Hepatocyte (in vitro differentiated cells): ENCODE measurements around the gene PDE3B. TPM values are rescaled to one million over a fixed set of nuclear protein-coding genes. Genes with fewer than 3 reads are reported as not detected.

Experiments used
- DNase-seq: peaks from one replicate; pipeline ENCODE4 v3.0.0-alpha.2; 2016; ENCODE audit warnings: low spot score
- H2AFZ ChIP-seq: fragments of 200-600 bp; sonication (generic); 2 replicates; pipeline ENCODE4 v1.6.0; 2016; ENCODE audit warnings: antibody characterized with exemption, mild to moderate bottlenecking
- H3K27ac ChIP-seq: fragments of 200-600 bp; sonication (generic); 2 replicates; pipeline ENCODE4 v1.5.1; 2016; ENCODE audit warnings: mild to moderate bottlenecking
- H3K27me3 ChIP-seq: fragments of 200-600 bp; sonication (generic); 2 replicates; pipeline ENCODE4 v1.6.1; 2016
- H3K36me3 ChIP-seq: fragments of 200-600 bp; sonication (generic); replicated peaks from 2 replicates; pipeline ENCODE4 v1.5.1; 2016; ENCODE audit warnings: low read depth; ENCODE audit not compliant: insufficient read depth
- H3K4me1 ChIP-seq: fragments of 200-600 bp; sonication (generic); 2 replicates; pipeline ENCODE4 v1.5.1; 2016; ENCODE audit warnings: mild to moderate bottlenecking, moderate library complexity; ENCODE audit not compliant: insufficient read depth
- H3K4me2 ChIP-seq: fragments of 200-600 bp; sonication (generic); 2 replicates; pipeline ENCODE4 v1.6.0; 2016
- H3K4me3 ChIP-seq: fragments of 200-600 bp; sonication (generic); 2 replicates; pipeline ENCODE4 v1.5.1; 2016; ENCODE audit warnings: mild to moderate bottlenecking
- H3K79me2 ChIP-seq: fragments of 200-600 bp; sonication (generic); 2 replicates; pipeline ENCODE4 v1.6.0; 2017; ENCODE audit warnings: mild to moderate bottlenecking
- H3K9me2 ChIP-seq: fragments of 200-600 bp; sonication (generic); replicated peaks from 2 replicates; pipeline ENCODE4 v1.6.0; 2017; ENCODE audit warnings: mild to moderate bottlenecking; ENCODE audit not compliant: insufficient read depth
- H3K9me3 ChIP-seq: fragments of 200-600 bp; sonication (generic); 2 replicates; pipeline ENCODE4 v1.5.1; 2016; ENCODE audit warnings: low read depth, mild to moderate bottlenecking
- H4K20me1 ChIP-seq: fragments of 200-600 bp; sonication (generic); 2 replicates; pipeline ENCODE4 v1.6.0; 2016; ENCODE audit warnings: mild to moderate bottlenecking; ENCODE audit not compliant: insufficient read depth, poor library complexity, severe bottlenecking
- CTCF ChIP-seq: fragments of 200-600 bp; sonication (generic); IDR thresholded peaks from 2 replicates; pipeline ENCODE4 v1.5.1; 2016; ENCODE audit warnings: antibody characterized with exemption, mild to moderate bottlenecking; ENCODE audit not compliant: poor library complexity
- EZH2 ChIP-seq: fragments of 200-600 bp; sonication (generic); IDR thresholded peaks from 2 replicates; pipeline ENCODE4 v1.6.1; 2016; ENCODE audit warnings: antibody characterized with exemption, mild to moderate bottlenecking, borderline replicate concordance
- EZH2phosphoT487 ChIP-seq: fragments of 200-600 bp; sonication (generic); IDR thresholded peaks from one replicate; pipeline ENCODE4 v1.6.1; 2018; ENCODE audit warnings: antibody characterized with exemption, mild to moderate bottlenecking, low read depth, moderate library complexity; ENCODE audit not compliant: unreplicated experiment, severe bottlenecking
- WGBS: methylation state at CpG from one replicate; pipeline ENCODE4 v1.1.6; 2016; ENCODE audit warnings: low lambda C conversion rate; ENCODE audit errors: missing lambda C conversion rate; 5-methylcytosine and 5-hydroxymethylcytosine counted together
- polyA plus RNA-seq: library from polyadenylated mRNA; unstranded; fragments of >200 nt; fragmentation: Nextera tagmentation; extraction: Ambion mirVana; gene quantifications from 2 replicates; pipeline ENCODE4 v1.2.1, GENCODE V29; 2016
- total RNA-seq: library from RNA; depleted of rRNA; stranded (reverse); fragments of >200 nt; gene quantifications from 2 replicates; pipeline ENCODE4 v1.2.3, GENCODE V29; 2014

The PDE3B gene
- total and polyA plus RNA-seq, 2 experiments from 2014 or later: 15.8 to 46.3 TPM

- TF ChIP-seq CTCF: no peak
- TF ChIP-seq EZH2phosphoT487: no peak
- no peak for TF ChIP-seq EZH2
- no peaks in the 10 kb centered on the region for H3K4me1 ChIP-seq
- no peak overlapping the region for H3K4me2 ChIP-seq
- H3K79me2 ChIP-seq: peaks cover 14% of the 10 kb centered on the region
- no peaks in the 10 kb centered on the region for H3K9me3 ChIP-seq
- DNase-seq: no peak
- no peaks in the 10 kb centered on the region for H3K9me2 ChIP-seq
- no peak overlapping the region for H2AFZ ChIP-seq
- no peak overlapping the region for H3K27ac ChIP-seq
- H3K36me3 ChIP-seq: no peaks in the 10 kb centered on the region
- no peaks in the 10 kb centered on the region for H4K20me1 ChIP-seq
- H3K27me3 ChIP-seq: no peaks in the 10 kb centered on the region
- no peak overlapping the region for H3K4me3 ChIP-seq
Measured at GRCh38 chr11:14766585-14766984, 123.0 kb downstream of the PDE3B start.

- H3K27ac ChIP-seq: no peak overlapping the region
- H3K79me2 ChIP-seq: peaks cover 10% of the 10 kb centered on the region
- no peaks in the 10 kb centered on the region for H4K20me1 ChIP-seq
- no peaks in the 10 kb centered on the region for H3K36me3 ChIP-seq
- no peak overlapping the region for H2AFZ ChIP-seq
- H3K4me1 ChIP-seq: no peaks in the 10 kb centered on the region
- DNase-seq: no peak
- 89% methylated on average over 2 of the region's 2 CpGs for WGBS
- H3K27me3 ChIP-seq: no peaks in the 10 kb centered on the region
- H3K4me3 ChIP-seq: no peak overlapping the region
- no peak overlapping the region for H3K4me2 ChIP-seq
- no peak for TF ChIP-seq EZH2
- no peak for TF ChIP-seq EZH2phosphoT487
- no peak for TF ChIP-seq CTCF
- no peaks in the 10 kb centered on the region for H3K9me3 ChIP-seq
- H3K9me2 ChIP-seq: no peaks in the 10 kb centered on the region
Measured at GRCh38 chr11:14768526-14769188, 125.1 kb downstream of the PDE3B start.

GRCh38 chr11:14773755-14774154 lies 130.2 kb downstream of the PDE3B start:
- H3K27ac ChIP-seq: no peak overlapping the region
- 89% methylated on average over 1 of the region's 1 CpG for WGBS

More at GRCh38 chr11:14773755-14774154, 130.2 kb downstream of the PDE3B start:
- DNase-seq: no peak
- H3K4me3 ChIP-seq: no peak overlapping the region
- H3K79me2 ChIP-seq: no peaks in the 10 kb centered on the region
- H3K4me2 ChIP-seq: no peak overlapping the region
- H4K20me1 ChIP-seq: no peaks in the 10 kb centered on the region
- no peaks in the 10 kb centered on the region for H3K4me1 ChIP-seq
- TF ChIP-seq CTCF (peak; percentile 28), EZH2 (no peak)
- no peak overlapping the region for H2AFZ ChIP-seq
- no peaks in the 10 kb centered on the region for H3K27me3 ChIP-seq
- no peaks in the 10 kb centered on the region for H3K9me2 ChIP-seq
- H3K9me3 ChIP-seq: no peaks in the 10 kb centered on the region
- H3K36me3 ChIP-seq: no peaks in the 10 kb centered on the region
